Measurements from ENCODE around the gene PLXNB3.

DNA sequence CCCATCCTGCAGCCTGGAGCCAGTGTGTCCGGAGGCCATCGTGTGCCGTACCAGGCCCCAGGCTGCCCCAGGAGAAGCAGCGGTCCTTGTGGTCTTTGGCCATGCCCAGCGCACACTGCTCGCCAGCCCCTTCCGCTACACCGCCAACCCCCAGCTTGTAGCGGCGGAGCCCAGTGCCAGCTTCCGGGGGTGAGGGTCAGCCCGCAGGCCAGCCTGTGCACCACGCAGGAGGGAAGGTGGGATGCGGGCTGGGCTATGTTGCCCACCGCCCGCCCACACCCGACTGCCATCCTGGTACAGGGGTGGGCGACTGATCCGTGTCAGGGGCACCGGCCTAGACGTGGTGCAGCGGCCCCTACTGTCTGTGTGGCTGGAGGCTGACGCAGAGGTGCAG, 9.2 kb downstream of the PLXNB3 start:
- no peak for TF ChIP-seq EZH2phosphoT487 (IDR thresholded peaks at IDR 0.05; ENCODE audit: unreplicated experiment)
- TF ChIP-seq, protein P1, sequence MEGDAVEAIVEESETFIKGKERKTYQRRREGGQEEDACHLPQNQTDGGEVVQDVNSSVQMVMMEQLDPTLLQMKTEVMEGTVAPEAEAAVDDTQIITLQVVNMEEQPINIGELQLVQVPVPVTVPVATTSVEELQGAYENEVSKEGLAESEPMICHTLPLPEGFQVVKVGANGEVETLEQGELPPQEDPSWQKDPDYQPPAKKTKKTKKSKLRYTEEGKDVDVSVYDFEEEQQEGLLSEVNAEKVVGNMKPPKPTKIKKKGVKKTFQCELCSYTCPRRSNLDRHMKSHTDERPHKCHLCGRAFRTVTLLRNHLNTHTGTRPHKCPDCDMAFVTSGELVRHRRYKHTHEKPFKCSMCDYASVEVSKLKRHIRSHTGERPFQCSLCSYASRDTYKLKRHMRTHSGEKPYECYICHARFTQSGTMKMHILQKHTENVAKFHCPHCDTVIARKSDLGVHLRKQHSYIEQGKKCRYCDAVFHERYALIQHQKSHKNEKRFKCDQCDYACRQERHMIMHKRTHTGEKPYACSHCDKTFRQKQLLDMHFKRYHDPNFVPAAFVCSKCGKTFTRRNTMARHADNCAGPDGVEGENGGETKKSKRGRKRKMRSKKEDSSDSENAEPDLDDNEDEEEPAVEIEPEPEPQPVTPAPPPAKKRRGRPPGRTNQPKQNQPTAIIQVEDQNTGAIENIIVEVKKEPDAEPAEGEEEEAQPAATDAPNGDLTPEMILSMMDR (conservative IDR thresholded peaks at IDR 0.05; ENCODE audit: low read depth in 2 of 2), result no peak
- TF ChIP-seq POLR2AphosphoS5 (IDR thresholded peaks at IDR 0.05; ENCODE audit: low read depth), result no peak
- TF ChIP-seq EZH2 (IDR thresholded peaks at IDR 0.05; ENCODE audit: low read depth, unreplicated experiment), result no peak

Data from GM23338 (cell line).